Endothelial cell of umbilical vein (primary cell): ENCODE measurements around the gene DENND5B. TPM values are rescaled to one million over a fixed set of nuclear protein-coding genes. Genes with fewer than 3 reads are reported as not detected.

Experiments
- BruUV-seq: library from RNA; stranded (reverse); fragments of 400-500 nt; replicated peaks from 2 replicates; lab custom pipeline; 2021; lab: Mats Ljungman, UMichigan
- CTCF ChIA-PET: fragments of 300-600, 350-600 bp; sonication (Branson Sonifier 250); formaldehyde crosslinking; loops from one replicate; lab custom pipeline; 2021; ENCODE audit warnings: antibody characterized with exemption, inconsistent platforms; lab: Charles Lee
- POLR2A ChIA-PET: fragments of 300-600, 350-600 bp; sonication (Branson Sonifier 250); formaldehyde crosslinking; loops from one replicate; lab custom pipeline; 2021; ENCODE audit warnings: antibody characterized with exemption, inconsistent platforms; lab: Charles Lee
- DNase-seq: peaks from one replicate; pipeline ENCODE4 v3.0.0-alpha.2; 2011; ENCODE audit warnings: low read depth, low spot score
- FAIRE-seq: peaks from 2 replicates; lab custom pipeline; 2011; peaks lifted over from hg19 to GRCh38; lab: Jason Lieb, UNC
- H2AFZ ChIP-seq: 2 replicates; pipeline ENCODE4 v1.6.0; 2012; ENCODE audit warnings: low read depth, low read length, control low read depth, inconsistent platforms
- H3K27ac ChIP-seq: 2 replicates; pipeline ENCODE4 v1.5.1; 2011; ENCODE audit warnings: low read depth, mild to moderate bottlenecking, control low read depth, low read length, moderate library complexity; ENCODE audit not compliant: insufficient read depth
- H3K27me3 ChIP-seq, 2 experiments: 2 replicates each; pipeline versions ENCODE4 v1.6.0 to v1.6.1; 2011; ENCODE audit warnings: low read length in 2 of 2, mixed read lengths in 1 of 2; ENCODE audit not compliant: control insufficient read depth in 2 of 2, insufficient read depth in 2 of 2
- H3K36me3 ChIP-seq, 2 experiments: 2 replicates in 1 of 2; 3 replicates in 1 of 2; pipeline ENCODE4 v1.5.1; 2011; ENCODE audit warnings: low read length in 2 of 2, mild to moderate bottlenecking in 1 of 2, moderate library complexity in 1 of 2; ENCODE audit not compliant: control insufficient read depth in 2 of 2, insufficient read depth in 2 of 2; ENCODE audit errors: extremely low read depth in 1 of 2
- H3K4me1 ChIP-seq: 3 replicates; pipeline ENCODE4 v1.5.1; 2011; ENCODE audit warnings: mild to moderate bottlenecking, low read length; ENCODE audit not compliant: control insufficient read depth, insufficient read depth; ENCODE audit errors: extremely low read depth
- H3K4me2 ChIP-seq: 2 replicates; pipeline ENCODE4 v1.6.1; 2011; ENCODE audit warnings: low read length, control low read depth, mixed read lengths; ENCODE audit not compliant: insufficient read depth
- H3K4me3 ChIP-seq, 3 experiments: fragments of 200-600 bp in 1 of 3; sonication (generic), shearing (Covaris generic) in 1 of 3; replicated peaks in 1 of 3; 2 replicates each; pipeline ENCODE4 v1.5.1; 2011 to 2016; ENCODE audit warnings: control low read depth in 3 of 3, low read length in 3 of 3, mild to moderate bottlenecking in 2 of 3, inconsistent platforms in 1 of 3, low read depth in 1 of 3, moderate library complexity in 1 of 3; ENCODE audit not compliant: insufficient read depth in 1 of 3
- H3K79me2 ChIP-seq: 2 replicates; pipeline ENCODE4 v1.6.0; 2012; ENCODE audit warnings: low read length, inconsistent platforms; ENCODE audit not compliant: control insufficient read depth, insufficient read depth
- H3K9ac ChIP-seq: replicated peaks from 2 replicates; pipeline ENCODE3; 2011; ENCODE audit warnings: low read length, control low read depth; ENCODE audit not compliant: insufficient read depth; ENCODE audit errors: extremely low read depth
- H3K9me1 ChIP-seq: replicated peaks from 3 replicates; pipeline ENCODE4 v1.6.0; 2011; ENCODE audit warnings: mild to moderate bottlenecking, low read length; ENCODE audit not compliant: control insufficient read depth, insufficient read depth; ENCODE audit errors: extremely low read depth
- H3K9me3 ChIP-seq: replicated peaks from 2 replicates; pipeline ENCODE4 v1.5.1; 2012; ENCODE audit warnings: low read length, inconsistent platforms; ENCODE audit not compliant: control insufficient read depth, insufficient read depth
- H4K20me1 ChIP-seq: replicated peaks from 2 replicates; pipeline ENCODE3; 2011; ENCODE audit warnings: mild to moderate bottlenecking, low read length; ENCODE audit not compliant: control insufficient read depth, insufficient read depth; ENCODE audit errors: extremely low read depth
- CTCF ChIP-seq, 2 donors: IDR thresholded peaks; 1 replicate in 1 of 2; 2 replicates in 1 of 2; pipeline ENCODE4 v1.5.1; 2011; ENCODE audit warnings: low read length in 2 of 2, mild to moderate bottlenecking in 2 of 2, moderate library complexity in 2 of 2, control low read depth in 1 of 2, inconsistent platforms in 1 of 2, low read depth in 1 of 2; ENCODE audit not compliant: insufficient read depth in 1 of 2; ENCODE audit errors: extremely low read depth in 1 of 2
- EZH2 ChIP-seq: IDR thresholded peaks from 2 replicates; pipeline ENCODE4 v1.6.1; 2012; ENCODE audit warnings: borderline replicate concordance, low read depth, mild to moderate bottlenecking, moderate library complexity, low read length, inconsistent platforms; ENCODE audit not compliant: severe bottlenecking
- FOS ChIP-seq: IDR thresholded peaks from 2 replicates; pipeline ENCODE4 v1.6.1; 2011; ENCODE audit warnings: mild to moderate bottlenecking, low read length, moderate library complexity, borderline replicate concordance; ENCODE audit not compliant: insufficient read depth
- GATA2 ChIP-seq: IDR thresholded peaks from 2 replicates; pipeline ENCODE4 v1.7.0; 2011; ENCODE audit warnings: low read depth, mild to moderate bottlenecking, moderate library complexity, mixed read lengths, low read length; ENCODE audit not compliant: insufficient read length, insufficient read depth
- JUN ChIP-seq: IDR thresholded peaks from 2 replicates; pipeline ENCODE4 v1.6.1; 2011; ENCODE audit warnings: borderline replicate concordance, low read depth; ENCODE audit not compliant: insufficient read length, insufficient read depth
- MAX ChIP-seq: IDR thresholded peaks from 2 replicates; pipeline ENCODE4 v1.6.1; 2011; ENCODE audit not compliant: insufficient read depth, insufficient read length
- MYC ChIP-seq: IDR thresholded peaks from one replicate; pipeline ENCODE4 v1.6.1; 2011; ENCODE audit warnings: mild to moderate bottlenecking, low read depth, low read length
- POLR2A ChIP-seq: IDR thresholded peaks from 2 replicates; pipeline ENCODE4 v1.6.1; 2012; ENCODE audit warnings: low read depth, mild to moderate bottlenecking, control low read depth, low read length
- POLR2AphosphoS5 ChIP-seq: IDR thresholded peaks from 2 replicates; pipeline ENCODE4 v1.6.1; 2012; ENCODE audit warnings: low read depth, mild to moderate bottlenecking, control low read depth, low read length, moderate library complexity; ENCODE audit not compliant: insufficient read depth
- dilution Hi-C: fragments of 300-500 bp; cut with MboI; formaldehyde crosslinking; loops from one replicate; pipeline ENCODE4 v1.15.0; 2019; ENCODE audit warnings: low sequenced_read_pairs; ENCODE audit not compliant: extremely low pct_ligation_motif_present
- intact Hi-C: fragments of 100-400 bp; cut with micrococcal nuclease; formaldehyde crosslinking; loops from one replicate; pipeline ENCODE4 v1.10.0; 2022
- polyA plus RNA-seq, 4 experiments: library from polyadenylated mRNA; depleted of rRNA in 3 of 4; stranded (reverse) in 3 of 4; unstranded in 1 of 4; fragments of >200 nt; gene quantifications; 2 replicates each; pipeline versions ENCODE4 v1.2.1 to v1.2.3, GENCODE V29; 2011 to 2012; ENCODE audit warnings: missing spikeins in 1 of 4
- total RNA-seq: library from RNA; stranded (reverse); gene quantifications from 2 replicates; pipeline ENCODE4 v1.2.3, GENCODE V29; 2021

DENND5B gene
- total and polyA plus RNA-seq, 2 donors (not counting 3 experiments of a cell fraction or from before 2014, with no cell fraction given) = 10.3 to 18.3 TPM

- Histone ChIP-seq H3K4me3 (no peak overlapping the region), H3K79me2 (no peaks in the 10 kb centered on the region), H3K27me3 (no peaks in the 10 kb centered on the region), H3K9me1 (no peaks in the 10 kb centered on the region), H3K4me1 (peaks cover 5% of the 10 kb centered on the region), H3K36me3 (no peaks in the 10 kb centered on the region), H4K20me1 (no peaks in the 10 kb centered on the region), H3K9ac (no peak overlapping the region), H3K9me3 (no peaks in the 10 kb centered on the region), H2AFZ (no peak overlapping the region), H3K4me2 (no peak overlapping the region), H3K27ac (no peak overlapping the region)
- DNase-seq = no peak
- ChIA-PET POLR2A (no interaction called here), CTCF (interaction anchor here (0.6 to 1.5 kb wide), 3 partner anchors 22 to 169 kb away, joined by 3 read pairs; no protein-coding TSS in a partner anchor)
- no peak for TF ChIP-seq POLR2AphosphoS5
- no peak for TF ChIP-seq GATA2
- no peak for TF ChIP-seq JUN
- TF ChIP-seq MYC = no peak
- no peak for TF ChIP-seq CTCF (IDR thresholded peaks at IDR 0.05; ENCODE audit: extremely low read depth in 1 of 2, insufficient read depth in 1 of 2, low read depth in 1 of 2, low read length in 2 of 2)
- no peak for TF ChIP-seq POLR2A
- no peak for TF ChIP-seq FOS
- TF ChIP-seq EZH2 = no peak
- no peak for TF ChIP-seq MAX
- intact Hi-C loops = no loop called here
- dilution Hi-C loops = no loop called here
- FAIRE-seq = no peak
- no TSS peak for BruUV-seq
Measured at GRCh38 chr12:31477687-31478086, 113.2 kb downstream of the DENND5B start.
